Smooth muscle cell (in vitro differentiated cells): ENCODE measurements around the gene SLC25A36. TPM values are rescaled to one million over a fixed set of nuclear protein-coding genes. Genes with fewer than 3 reads are reported as not detected.
"Not testable (repeated sequence)": the region's sequence is repeated elsewhere in the genome, so short reads cannot be mapped to it uniquely, and the experiment has no call there.

Experiments used
- DNase-seq: peaks from one replicate; lab custom pipeline; 2025; ENCODE audit not compliant: unreplicated experiment; lab: John Stamatoyannopoulos, UW
- H2AFZ ChIP-seq: fragments of 200-600 bp; sonication (generic); 2 replicates; pipeline ENCODE4 v1.6.0; 2016; ENCODE audit warnings: antibody characterized with exemption, low read depth, mild to moderate bottlenecking
- H3F3A ChIP-seq: fragments of 200-600 bp; sonication (generic); 2 replicates; pipeline ENCODE4 v1.6.0; 2017; ENCODE audit warnings: antibody characterized with exemption, low read depth
- H3K27ac ChIP-seq: fragments of 200-600 bp; sonication (generic); 2 replicates; pipeline ENCODE4 v1.5.1; 2016; ENCODE audit warnings: low read depth, mild to moderate bottlenecking
- H3K27me3 ChIP-seq: fragments of 200-600 bp; sonication (generic); 2 replicates; pipeline ENCODE4 v1.6.1; 2016; ENCODE audit warnings: low read depth, mild to moderate bottlenecking
- H3K36me3 ChIP-seq: fragments of 200-600 bp; sonication (generic); 2 replicates; pipeline ENCODE4 v1.5.1; 2016; ENCODE audit warnings: low read depth
- H3K4me1 ChIP-seq: fragments of 200-600 bp; sonication (generic); 2 replicates; pipeline ENCODE4 v1.5.1; 2016; ENCODE audit warnings: low read depth
- H3K4me2 ChIP-seq: fragments of 200-600 bp; sonication (generic); 2 replicates; pipeline ENCODE4 v1.6.0; 2016; ENCODE audit warnings: mild to moderate bottlenecking
- H3K4me3 ChIP-seq: fragments of 200-600 bp; sonication (generic); 2 replicates; pipeline ENCODE4 v1.5.1; 2016; ENCODE audit warnings: mild to moderate bottlenecking
- H3K79me2 ChIP-seq: fragments of 200-600 bp; sonication (generic); 2 replicates; pipeline ENCODE4 v1.6.0; 2016; ENCODE audit warnings: low read depth, mild to moderate bottlenecking
- H3K9ac ChIP-seq: fragments of 200-600 bp; sonication (generic); 2 replicates; pipeline ENCODE4 v1.6.0; 2016; ENCODE audit warnings: low read depth
- H3K9me3 ChIP-seq: fragments of 200-600 bp; sonication (generic); replicated peaks from 2 replicates; pipeline ENCODE4 v1.5.1; 2016; ENCODE audit warnings: low read depth
- H4K20me1 ChIP-seq: fragments of 200-600 bp; sonication (generic); 2 replicates; pipeline ENCODE4 v1.6.0; 2016; ENCODE audit warnings: low read depth
- CTCF ChIP-seq: fragments of 200-600 bp; sonication (generic); IDR thresholded peaks from 2 replicates; pipeline ENCODE4 v1.5.1; 2017; ENCODE audit warnings: borderline replicate concordance, mild to moderate bottlenecking, antibody characterized with exemption; ENCODE audit not compliant: insufficient read depth, poor library complexity, severe bottlenecking
- WGBS: methylation state at CpG from one replicate; pipeline ENCODE4 v1.1.7; 2016; ENCODE audit warnings: low lambda C conversion rate; 5-methylcytosine and 5-hydroxymethylcytosine counted together
- polyA plus RNA-seq: library from polyadenylated mRNA; unstranded; fragments of >200 nt; fragmentation: Nextera tagmentation; extraction: Ambion mirVana; gene quantifications from 2 replicates; pipeline ENCODE4 v1.2.1, GENCODE V29; 2016
- total RNA-seq: library from RNA; depleted of rRNA; stranded (reverse); fragments of >200 nt; gene quantifications from 2 replicates; pipeline ENCODE4 v1.2.3, GENCODE V29; 2014

The SLC25A36 gene
- total and polyA plus RNA-seq, 2 experiments from 2014 or later, result 27.6 to 79.2 TPM

GRCh38 chr3:141015481-141015880, 73.8 kb downstream of the SLC25A36 start:
- Histone ChIP-seq H3K36me3 (no peaks in the 10 kb centered on the region), H3K27me3 (no peaks in the 10 kb centered on the region), H3K4me1 (no peaks in the 10 kb centered on the region), H4K20me1 (no peaks in the 10 kb centered on the region), H3K9me3 (no peaks in the 10 kb centered on the region), H2AFZ (no peak overlapping the region), H3K27ac (no peak overlapping the region), H3K9ac (no peak overlapping the region), H3K79me2 (no peaks in the 10 kb centered on the region), H3K4me3 (no peak overlapping the region), H3K4me2 (no peak overlapping the region), H3F3A (no peaks in the 10 kb centered on the region)
- TF ChIP-seq CTCF, result no peak
- DNase-seq, result no peak
- WGBS, result 91% methylated on average over 3 of the region's 3 CpGs

- not testable (repeated sequence) for H3K4me3 ChIP-seq, H3K79me2 ChIP-seq, H3K36me3 ChIP-seq, H4K20me1 ChIP-seq, H3K4me1 ChIP-seq, H3K27ac ChIP-seq, H3K9me3 ChIP-seq, DNase-seq, H3F3A ChIP-seq, H2AFZ ChIP-seq, H3K27me3 ChIP-seq, H3K9ac ChIP-seq, H3K4me2 ChIP-seq
- WGBS, result 83% methylated on average over 23 of the region's 23 CpGs
Measured at GRCh38 chr3:141017366-141018322, 76.0 kb downstream of the SLC25A36 start.

DNA sequence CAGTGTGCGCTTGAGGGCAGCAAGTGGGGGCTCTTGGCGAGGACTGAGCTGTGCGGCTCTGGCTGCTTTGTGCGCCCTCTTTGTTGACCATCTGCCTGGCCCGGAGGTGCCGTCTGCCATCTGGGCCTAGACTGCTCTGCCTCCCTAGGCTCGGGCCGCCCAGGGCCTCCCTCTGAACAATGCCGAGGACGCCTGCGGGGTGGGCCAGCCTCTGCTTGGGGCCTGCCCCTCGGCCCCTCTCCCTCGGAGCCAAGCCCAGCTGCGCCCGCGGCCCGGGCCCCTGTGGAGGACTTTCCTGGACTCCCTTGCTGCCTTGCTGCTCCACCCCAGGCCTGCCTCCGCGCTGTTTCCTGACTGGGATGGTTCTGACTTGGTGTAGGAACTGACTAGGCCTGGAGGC, 77.6 kb downstream of the SLC25A36 start:
- no peak overlapping the region for H2AFZ ChIP-seq
- H3F3A ChIP-seq, result no peaks in the 10 kb centered on the region
- H3K4me3 ChIP-seq, result no peak overlapping the region
- H3K4me2 ChIP-seq, result no peak overlapping the region
- H3K27me3 ChIP-seq, result no peaks in the 10 kb centered on the region
- no peak for DNase-seq
- H4K20me1 ChIP-seq, result no peaks in the 10 kb centered on the region
- no peak for TF ChIP-seq CTCF
- no peaks in the 10 kb centered on the region for H3K4me1 ChIP-seq
- H3K36me3 ChIP-seq, result no peaks in the 10 kb centered on the region
- H3K27ac ChIP-seq, result no peak overlapping the region
- no peaks in the 10 kb centered on the region for H3K9me3 ChIP-seq
- 95% methylated on average over 19 of the region's 19 CpGs for WGBS
- no peaks in the 10 kb centered on the region for H3K79me2 ChIP-seq
- no peak overlapping the region for H3K9ac ChIP-seq

- no peaks in the 10 kb centered on the region for H3K79me2 ChIP-seq
- no peaks in the 10 kb centered on the region for H3K4me1 ChIP-seq
- H3K4me2 ChIP-seq, result peak overlapping the region; percentile 47
- H3K36me3 ChIP-seq, result no peaks in the 10 kb centered on the region
- H3K27me3 ChIP-seq, result no peaks in the 10 kb centered on the region
- 82% methylated on average over 5 of the region's 5 CpGs for WGBS
- no peaks in the 10 kb centered on the region for H3F3A ChIP-seq
- no peak for DNase-seq
- no peak overlapping the region for H3K9ac ChIP-seq
- no peak overlapping the region for H2AFZ ChIP-seq
- H4K20me1 ChIP-seq, result no peaks in the 10 kb centered on the region
- no peak for TF ChIP-seq CTCF
- H3K4me3 ChIP-seq, result no peak overlapping the region
- H3K9me3 ChIP-seq, result no peaks in the 10 kb centered on the region
- H3K27ac ChIP-seq, result no peak overlapping the region
Measured at GRCh38 chr3:141020143-141020830, 78.7 kb downstream of the SLC25A36 start.
